Stromal cell of bone marrow (primary cell): ENCODE data around the gene TTYH3.

Experiments used
- DNase-seq: peaks from one replicate; pipeline ENCODE4 v3.0.0-alpha.2; 2012; ENCODE audit warnings: low read depth

Gene TTYH3

DNA sequence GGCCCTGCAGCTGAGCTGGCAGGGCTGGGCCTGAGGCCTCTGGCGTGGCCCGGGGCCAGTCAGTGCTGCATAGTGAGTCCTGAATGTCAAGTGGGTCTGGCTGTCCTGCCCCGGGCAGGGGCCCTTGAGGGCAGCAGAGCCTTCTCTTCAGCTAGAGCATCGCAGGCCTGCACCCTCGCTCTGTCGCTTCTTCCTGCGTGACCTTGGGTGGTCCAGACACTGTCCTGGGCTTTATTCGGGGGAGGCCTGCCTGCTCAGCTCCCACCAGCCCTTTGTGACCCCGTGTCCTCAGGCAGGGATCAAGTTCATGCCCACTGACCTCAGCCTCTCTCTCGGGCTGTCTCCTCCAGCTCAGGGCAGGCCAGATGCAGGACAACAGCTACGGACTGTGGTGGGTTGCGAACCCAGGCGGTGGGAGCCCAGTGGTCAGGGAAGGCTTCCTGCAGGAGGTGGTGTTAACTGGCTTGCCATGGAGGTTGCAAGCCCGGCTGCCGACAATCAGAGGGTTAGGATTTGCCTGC is 3.4 kb downstream of the TTYH3 start:
- DNase-seq, result no peak

DNA sequence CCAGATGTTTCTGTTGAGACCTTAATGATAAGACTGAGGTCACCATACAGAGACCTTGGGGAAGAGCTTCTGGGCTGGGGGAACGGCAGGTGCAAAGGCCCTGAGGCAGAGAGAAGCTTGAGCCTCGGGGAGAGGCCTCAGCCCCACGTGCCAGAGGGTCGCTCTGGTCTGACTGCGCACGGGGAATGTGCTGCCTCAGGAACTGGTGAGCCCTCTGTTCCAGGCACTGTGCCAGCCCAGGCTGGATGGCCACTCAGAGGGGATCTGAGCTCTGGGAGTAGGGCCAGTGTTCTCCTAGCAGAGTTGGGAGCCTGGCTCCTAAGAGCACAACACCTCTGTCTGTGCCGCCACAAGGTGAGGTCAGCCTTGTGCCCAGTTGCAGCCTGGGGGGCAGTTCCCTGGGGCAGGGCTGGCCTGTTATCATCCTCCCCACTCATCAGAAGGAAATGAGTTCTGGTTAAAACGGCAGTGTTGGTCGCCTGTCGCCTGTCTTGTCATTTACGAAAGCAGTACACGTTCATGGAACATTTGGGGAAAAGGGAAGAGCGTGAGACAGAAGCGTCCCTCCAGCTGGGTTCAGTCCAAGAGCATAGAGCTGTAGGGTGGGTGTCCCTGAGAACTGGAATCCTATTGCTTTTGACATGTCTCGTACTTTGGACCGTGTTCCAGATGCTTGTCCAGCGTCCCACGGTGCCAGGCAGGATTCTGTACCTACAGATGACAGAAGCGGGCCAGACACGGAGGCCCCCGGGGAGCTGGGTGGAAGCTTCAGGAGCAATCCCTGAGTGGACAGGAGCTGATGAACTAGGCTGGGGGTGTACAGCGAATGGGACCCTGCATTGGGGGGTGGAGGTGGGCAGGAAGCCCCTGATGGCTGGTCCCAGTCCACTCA is 4.3 kb downstream of the TTYH3 start:
- DNase-seq, result no peak

DNA sequence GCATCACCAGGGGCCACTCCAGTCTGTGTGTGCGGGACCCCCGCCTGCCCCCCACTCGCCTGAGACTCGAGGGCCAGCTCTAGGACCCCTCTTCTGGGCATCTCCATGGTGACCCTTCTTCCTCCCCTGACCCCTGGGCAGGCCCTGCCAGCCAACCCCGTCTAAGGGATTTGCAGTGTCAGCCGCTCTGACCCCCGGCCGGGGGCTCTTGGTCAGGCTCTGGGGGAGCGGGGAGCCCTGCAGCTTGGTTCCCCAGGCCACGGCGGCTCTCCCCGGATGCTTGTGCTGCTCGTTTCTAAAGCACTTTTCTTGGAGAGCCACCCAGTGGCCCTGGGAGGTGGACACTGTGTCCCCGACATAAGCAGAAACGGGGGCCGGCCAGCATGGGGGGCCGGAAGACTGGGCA is 5.3 kb downstream of the TTYH3 start:
- DNase-seq, result no peak

DNA sequence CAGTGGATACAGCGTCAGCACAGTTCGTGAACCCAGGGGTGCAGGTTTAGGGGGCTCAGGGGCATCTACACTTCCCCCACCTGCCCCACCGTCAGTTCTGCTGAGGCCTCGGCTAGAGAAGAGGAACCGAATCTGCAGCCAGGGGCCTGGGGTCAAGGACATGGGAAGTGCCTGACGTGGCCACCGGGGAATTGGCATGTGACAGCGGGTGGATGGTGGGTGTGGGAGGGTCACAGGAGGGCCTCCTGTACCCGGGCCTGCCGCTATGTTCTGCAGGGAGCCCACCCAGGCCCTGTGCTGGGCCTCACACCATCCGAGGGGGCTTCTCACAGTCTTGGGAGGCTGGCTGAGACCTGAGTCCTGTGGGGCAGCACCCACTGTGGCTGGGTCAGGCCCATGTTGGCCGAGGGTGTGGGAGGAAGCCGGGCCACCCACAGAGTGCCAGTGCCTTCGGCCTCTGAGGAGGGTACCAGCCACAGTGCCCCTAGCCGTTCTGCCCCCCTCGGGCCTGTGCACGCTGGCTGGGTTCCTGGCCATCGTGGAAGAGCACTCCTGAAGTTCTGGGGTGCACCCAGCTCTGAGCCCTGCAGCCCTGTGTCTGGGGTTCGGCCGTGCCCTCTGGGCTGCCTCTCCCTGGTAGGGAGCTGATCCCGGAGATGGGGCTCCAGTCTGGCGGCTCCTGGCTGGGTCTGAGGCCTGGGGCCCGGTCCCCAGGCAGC is 5.9 kb downstream of the TTYH3 start:
- no peak for DNase-seq

DNA sequence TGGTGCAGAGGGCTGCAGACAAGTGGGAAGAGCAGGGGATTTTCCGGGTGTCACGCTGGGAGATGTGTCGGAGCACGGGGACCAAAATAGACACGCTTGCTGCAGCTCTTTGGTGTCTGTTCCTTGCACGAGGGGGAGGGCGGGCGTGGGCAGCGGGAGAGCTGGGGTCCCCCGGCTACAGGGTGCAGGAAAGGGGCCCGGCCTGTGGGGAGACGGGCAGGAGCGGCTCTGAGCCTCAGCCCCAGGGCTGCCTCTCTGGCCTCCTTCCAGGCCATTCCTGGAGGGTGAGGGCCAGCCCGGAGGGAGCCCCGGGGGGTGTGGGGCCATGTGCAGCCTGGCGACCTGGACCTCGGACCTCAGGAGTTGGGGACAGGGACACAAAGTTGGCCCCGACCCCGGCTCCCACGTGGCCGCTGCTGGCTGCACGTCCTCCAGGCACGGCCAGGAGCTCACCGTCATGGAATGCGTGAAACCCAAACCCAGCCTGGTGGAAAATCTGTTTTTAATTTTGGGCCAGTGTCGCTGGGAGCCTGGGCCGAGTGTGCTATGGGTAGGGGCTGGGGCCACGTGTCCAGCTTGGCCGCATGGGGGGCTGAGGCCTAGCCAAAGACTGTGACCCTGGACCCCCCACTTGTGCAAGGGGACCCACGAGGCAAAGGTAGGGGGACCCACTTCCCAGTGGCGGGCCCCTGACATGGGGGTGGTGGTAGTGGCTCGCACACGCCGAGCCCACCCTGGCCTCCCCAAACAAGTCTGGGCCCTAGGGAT is 6.6 kb downstream of the TTYH3 start:
- peak; percentile 21 for DNase-seq

DNA sequence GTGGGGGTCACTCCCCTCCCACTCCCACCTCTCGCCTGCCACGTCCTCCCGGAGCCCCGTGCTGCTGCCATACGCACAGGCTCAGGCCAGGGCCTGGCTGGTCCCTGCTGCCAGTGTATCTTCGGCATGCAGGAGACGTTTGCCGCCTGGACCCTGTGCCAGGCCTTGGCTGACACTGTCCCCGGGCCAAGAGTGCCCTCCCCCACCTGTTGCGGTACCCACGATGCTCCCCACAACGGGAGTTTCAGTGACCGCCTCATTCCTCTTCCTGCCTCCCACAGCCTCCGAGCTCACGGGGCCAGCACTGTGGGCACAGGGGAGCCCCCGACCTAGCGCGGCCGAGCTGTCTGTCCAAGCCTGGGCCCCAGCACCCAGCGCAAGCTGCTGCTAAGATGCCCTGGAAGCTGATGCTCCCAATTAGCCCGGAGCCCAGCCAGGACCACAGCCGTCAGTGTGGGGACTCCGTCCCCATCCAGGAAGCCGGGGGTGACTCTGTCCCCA is 7.4 kb downstream of the TTYH3 start:
- DNase-seq, result no peak

DNA sequence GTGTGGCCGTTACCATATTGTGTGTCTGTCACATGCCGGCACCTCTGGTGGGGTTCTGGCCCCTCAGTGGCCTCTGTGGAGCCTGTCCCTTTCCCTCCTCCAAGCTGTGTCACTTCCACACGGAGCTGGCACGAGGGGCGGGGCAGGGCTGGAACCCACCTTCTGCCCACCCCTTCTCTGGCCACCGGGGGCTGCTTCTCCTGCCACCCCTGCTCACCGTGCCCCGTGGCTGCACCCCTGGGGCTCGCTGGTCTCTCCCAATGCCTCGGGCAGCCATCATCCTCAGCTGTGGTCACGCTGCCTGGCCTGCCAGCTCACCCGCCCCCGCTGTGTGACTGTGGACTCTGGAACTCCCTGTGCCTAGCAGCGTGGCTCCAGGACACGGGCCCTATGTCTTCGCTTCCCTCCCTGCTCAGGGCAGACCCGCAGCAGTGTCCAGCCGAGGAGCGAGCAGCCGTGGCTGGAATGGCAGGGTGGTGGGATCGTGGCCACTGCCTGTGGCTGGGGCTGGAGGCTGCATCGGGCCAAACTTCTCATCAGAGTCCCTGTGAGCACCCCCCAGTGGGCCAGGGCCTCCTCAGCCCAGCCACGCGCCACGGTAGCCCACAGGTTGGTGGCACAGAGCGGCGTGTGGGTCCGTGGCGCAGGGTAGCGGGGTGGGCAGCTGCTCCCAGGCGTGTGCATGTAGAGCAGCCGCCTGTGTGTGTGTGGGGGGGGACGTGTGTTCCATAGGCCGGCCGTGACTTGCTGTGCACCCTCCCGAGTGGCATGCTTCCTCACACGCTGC is 8.1 kb downstream of the TTYH3 start:
- no peak for DNase-seq

DNA sequence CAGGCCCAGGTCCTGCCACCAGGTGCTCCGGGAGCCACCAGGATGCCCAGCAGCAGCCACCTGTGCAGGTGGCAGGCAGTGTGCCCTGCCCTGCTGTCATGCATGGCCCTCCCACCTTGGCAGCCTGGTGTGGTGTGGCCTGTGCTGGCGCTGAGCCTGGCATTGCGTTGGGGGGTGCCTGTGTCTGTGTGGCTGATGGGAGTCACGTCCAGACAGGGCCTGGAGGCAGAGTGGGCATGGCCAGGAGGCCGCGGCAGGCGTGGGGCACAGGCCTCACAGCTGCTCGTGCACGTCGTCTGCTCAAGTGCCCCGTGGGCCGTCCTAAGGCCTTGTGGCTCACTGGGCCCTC is 8.7 kb downstream of the TTYH3 start:
- no peak for DNase-seq

DNA sequence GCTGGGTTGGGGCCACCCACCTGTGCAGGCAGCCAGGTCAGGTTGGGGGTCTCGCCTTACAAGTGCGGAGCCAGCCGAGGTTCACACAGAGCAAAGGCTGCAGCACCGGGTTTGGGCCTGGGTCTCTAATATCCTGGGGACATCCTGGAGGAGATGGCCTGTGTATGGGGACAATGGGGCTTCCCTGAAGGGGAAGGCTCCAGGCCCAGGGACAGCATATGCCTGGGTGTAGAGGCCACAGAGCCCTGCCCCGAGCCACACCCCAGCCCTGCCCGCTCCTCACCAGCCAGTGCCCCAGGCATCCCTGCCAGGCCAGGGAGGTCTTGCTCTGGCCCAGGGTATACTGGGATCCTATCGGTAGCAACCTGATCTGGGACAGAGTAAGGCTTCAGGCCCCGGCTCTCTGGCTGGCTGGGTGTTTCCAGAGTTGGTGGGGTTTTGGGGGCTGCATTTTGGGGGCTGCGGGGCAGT is 9.1 kb downstream of the TTYH3 start:
- no peak for DNase-seq

DNA sequence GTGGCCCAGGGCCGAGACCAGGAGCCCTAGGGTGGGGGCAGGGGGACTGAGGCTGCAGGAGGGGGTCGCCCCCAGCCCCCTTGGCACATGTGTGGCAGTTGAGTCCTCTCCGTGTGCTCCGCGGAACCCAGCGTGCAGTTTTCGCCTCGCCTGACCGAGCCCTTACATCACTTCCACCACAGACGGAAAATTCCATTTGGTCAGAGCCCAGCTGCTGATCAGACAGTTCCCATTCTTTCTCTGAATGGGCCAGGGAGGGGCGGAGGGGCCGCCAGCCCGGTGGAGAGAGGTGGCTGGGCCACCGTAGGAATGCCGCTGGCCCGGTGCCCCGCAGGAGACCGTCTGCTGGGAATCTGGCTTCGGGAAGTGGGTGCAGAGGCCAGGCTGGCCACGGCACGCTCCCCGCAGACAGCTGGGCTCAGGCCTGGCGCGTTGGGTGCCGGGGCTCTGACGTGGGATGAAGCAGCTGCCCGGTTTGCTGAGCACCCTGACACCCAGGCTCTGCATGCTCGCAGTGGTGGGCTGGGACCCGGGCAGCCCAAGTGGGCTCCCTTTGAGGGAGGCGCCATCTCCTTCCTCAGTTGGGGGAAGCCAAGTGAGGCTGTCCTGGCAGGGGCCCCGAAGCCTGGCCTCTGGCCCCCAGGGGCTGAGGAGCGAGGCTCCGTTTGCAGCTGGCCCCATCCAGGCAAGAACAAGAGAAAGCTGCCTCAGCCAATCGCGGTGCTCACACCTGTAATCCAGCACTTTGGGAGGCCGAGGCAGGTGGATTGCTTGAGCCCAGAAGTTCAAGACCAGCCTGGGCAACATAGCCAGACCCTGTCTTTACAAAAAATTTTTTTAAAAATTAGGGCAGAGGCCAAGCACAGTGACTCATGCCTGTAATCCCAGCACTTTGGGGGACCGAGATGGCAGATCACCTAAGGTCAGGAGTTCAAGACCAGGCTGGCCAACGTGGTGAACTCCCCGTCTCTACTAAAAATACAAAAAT is 9.9 kb downstream of the TTYH3 start:
- DNase-seq, result peak; percentile 81

DNA sequence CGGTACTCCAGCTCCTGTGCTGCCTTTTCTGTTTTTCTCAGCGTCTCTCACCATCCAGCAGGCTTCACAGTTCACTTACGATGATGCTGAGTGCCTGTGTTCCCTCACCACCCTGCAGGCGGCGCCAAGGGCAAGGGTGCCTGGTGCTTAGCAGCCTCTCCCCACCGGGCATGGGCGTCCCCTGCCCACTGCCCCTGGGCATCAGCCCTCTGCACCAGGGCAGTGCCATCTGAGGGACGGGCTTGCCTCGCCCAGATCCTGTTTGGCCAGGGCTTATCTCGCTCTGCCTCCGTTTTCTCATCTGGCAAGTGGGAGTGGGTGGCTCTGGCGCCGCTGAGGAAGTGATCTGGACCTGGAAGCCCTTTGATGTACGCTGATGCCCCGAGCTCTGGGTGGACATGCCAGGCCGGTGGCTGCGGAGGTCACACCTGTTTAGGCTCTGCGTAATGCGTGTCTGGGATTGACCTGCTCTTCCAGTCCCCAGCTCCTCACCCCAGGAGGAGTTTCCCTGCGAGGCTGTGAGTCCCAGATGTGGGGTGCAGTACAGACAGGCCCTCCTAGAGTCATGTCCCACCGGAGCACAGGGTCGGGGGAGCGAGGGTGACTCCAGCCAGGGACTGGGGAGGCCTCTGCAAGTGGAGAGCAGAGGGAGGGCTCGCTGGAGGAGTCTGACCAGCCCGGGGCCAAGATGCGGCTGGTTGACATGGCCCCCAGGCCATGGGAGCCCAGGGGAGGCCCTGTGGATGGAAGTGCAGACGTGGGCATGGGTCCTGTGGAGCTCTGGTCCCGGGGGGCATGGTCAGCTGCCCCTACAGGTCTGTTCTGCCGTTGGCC is 11.8 kb downstream of the TTYH3 start:
- DNase-seq, result no peak

DNA sequence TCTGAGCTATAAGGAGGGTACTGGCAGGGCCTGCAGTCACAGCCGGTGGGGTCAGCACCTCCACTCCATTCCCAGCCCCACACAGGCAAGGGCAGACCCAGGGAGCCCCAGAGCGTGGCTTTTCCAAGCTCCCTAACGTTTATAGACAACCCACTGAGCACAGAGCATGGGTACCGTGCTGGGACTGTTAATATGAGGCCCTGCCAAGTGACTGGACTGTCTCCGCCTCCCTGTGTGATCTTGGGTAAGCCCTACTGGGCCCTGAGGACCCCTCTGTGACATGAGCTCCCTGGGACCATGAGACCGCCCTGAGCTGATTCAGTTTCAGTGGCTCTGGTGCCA is 12.4 kb downstream of the TTYH3 start:
- DNase-seq, result no peak

DNA sequence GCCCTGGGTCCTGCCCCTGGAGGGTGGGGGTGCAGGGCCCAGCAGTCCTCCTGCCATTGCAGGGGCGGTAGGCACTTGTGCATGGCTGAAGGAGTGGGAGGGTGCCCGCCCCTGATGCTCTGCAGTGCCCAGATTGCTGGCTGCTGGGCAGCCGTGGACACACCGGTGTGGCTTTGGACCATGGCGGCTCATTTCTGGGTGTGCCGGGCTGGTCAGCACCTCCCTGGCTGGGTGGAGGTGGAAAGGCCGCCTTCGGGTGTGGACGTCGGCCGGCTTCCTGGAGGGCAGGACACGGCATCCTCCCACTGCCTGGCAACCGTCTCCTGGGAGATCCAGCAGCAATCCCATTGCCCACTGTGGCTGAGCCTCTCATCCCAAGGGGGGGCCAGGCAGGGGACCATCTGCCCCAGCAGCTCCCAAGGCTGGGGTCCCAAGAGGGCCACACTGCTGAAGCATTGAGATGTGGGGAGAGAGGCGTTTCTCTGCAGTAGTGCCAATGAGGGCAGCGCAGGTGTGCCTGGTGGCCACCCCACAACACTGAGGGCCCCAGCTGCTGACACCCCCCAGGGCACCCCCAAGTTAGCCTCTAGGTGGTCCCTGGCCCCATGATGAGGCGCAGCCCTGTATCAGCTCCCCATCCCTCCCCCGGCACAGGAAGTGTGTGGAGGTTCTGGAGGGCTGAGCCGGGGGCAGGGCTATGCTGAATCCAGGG is 12.9 kb downstream of the TTYH3 start:
- DNase-seq, result no peak

DNA sequence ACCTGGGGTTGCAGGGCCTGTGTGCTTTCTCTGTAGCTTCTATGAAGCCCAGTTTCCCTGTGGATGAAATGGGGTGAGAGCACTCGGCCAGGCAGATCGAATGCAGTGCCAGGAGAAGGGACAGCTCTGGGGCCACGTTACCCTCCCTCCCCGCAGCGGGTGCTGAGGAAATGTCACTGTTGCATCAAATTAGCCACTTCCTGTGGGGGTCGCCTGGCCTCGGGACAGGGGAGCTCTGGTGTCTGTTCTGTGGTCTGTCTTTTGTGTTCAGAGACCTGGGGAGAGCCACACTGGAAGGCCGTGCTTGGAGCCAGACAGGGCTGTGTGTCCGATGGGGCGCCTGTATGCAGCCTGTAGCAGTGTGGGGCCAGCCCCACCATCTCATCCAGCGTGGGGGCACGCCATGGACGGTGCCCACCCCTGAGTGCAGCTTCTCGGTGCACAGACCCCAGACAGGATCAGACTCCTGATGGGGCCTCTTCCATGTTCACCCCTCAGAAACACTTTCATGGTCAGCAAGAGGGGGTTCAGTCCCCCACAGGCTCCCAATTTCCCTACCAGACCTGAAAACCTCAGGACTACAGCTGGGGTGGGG is 13.6 kb downstream of the TTYH3 start:
- DNase-seq, result no peak

DNA sequence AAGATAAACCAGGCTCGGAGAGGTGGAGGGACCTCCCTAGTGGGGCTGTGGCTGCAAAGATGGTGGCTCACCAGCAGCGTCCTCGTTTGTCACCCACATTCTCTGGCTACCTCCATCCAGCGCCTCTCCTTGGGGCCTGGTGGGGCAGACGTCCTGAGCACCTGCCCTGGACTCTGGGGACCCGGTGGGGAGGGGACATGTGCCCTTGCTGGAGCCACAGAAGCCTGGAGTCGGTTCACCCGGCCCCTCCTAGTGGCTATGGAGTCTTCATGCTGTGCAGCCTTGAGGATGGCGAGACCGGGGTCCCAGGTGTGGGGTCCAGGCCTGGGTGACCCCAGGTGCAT is 14.5 kb downstream of the TTYH3 start:
- DNase-seq, result no peak

DNA sequence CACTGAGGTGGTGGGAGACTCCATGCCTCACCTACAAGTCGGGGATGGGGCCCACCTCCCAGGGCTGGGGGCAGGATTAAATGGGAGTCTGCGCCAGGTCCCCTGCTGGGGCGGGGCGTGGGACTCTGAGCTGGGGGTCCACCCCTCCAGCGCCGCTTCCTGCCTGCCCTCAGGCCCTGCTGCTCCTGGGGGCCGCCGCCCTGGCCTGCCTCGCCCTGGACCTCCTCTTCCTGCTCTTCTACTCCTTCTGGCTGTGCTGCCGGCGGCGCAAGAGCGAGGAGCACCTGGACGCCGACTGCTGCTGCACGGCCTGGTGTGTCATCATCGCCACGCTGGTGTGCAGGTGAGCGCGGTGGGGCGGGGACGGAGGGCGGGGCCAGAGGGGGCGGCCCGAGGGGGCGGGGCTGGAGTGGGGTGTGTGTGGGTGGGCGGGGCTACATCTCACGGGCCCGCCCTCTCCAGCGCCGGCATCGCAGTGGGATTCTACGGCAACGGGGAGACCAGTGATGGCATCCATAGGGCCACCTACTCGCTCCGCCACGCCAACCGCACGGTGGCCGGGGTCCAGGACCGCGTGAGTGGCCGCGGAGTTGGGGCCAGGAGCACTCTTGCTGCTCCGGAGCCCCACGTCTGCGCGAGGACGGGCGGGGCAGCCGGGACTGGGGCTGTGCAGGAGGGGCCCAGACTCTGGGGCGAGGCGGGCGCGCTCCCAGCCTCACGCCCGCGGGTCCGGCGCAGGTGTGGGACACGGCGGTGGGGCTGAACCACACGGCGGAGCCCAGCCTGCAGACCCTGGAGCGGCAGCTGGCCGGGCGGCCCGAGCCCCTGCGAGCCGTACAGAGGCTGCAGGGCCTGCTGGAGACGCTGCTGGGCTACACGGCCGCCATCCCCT is 15.1 kb downstream of the TTYH3 start:
- DNase-seq, result no peak

DNA sequence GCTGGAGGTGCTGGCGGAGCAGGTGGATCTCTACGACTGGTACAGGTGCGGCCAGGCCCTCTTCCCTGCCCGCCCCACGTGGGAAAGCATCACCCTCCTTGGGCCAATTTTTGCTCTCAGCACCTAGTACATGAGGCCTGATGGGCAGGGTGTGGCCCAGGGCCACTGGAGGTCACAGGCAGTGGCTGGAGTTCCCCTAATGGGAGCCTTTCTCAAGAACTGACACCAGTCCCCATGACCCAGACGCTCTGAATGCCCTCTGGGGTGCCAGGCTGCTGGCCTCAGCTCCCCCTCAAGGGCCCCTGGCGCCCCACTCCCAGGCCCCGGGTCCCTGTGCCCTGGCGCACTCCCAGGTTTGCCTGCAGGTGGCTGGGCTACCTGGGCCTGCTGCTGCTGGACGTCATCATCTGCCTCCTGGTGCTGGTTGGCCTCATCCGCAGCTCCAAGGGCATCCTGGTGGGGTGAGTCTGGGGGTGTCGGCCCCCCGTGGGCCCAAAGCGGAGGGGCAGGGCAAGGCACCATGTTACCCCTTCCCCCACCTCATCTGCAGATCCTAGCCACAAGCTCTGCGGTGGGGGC is 15.9 kb downstream of the TTYH3 start:
- no peak for DNase-seq
